CD14-positive monocyte (primary cell): ENCODE data around the gene SOX5. TPM values are rescaled to one million over a fixed set of nuclear protein-coding genes. Genes with fewer than 3 reads are reported as not detected.
"Not testable (repeated sequence)": the region's sequence is repeated elsewhere in the genome, so short reads cannot be mapped to it uniquely, and the experiment has no call there.

Experiments
- DNase-seq, 3 donors: peaks; one replicate each; pipeline ENCODE4 v3.0.0-alpha.2; 2011 to 2022
- H2AFZ ChIP-seq: 2 replicates; pipeline ENCODE4 v1.6.0; 2012; ENCODE audit warnings: mild to moderate bottlenecking, low read depth, low read length, inconsistent platforms; ENCODE audit not compliant: insufficient read depth, poor library complexity, severe bottlenecking
- H3K27ac ChIP-seq, 2 donors: 1 replicate in 1 of 2; 2 replicates in 1 of 2; pipeline ENCODE4 v1.5.1; 2012 to 2013; ENCODE audit warnings: low read length in 2 of 2, control low read depth in 1 of 2, inconsistent platforms in 1 of 2, low read depth in 1 of 2, mild to moderate bottlenecking in 1 of 2
- H3K27me3 ChIP-seq, 2 donors: one replicate each; pipeline versions ENCODE4 v1.6.0 to v1.6.1; 2011 to 2013; ENCODE audit warnings: low read length in 2 of 2; ENCODE audit not compliant: control insufficient read depth in 2 of 2, insufficient read depth in 2 of 2
- H3K36me3 ChIP-seq, 2 donors: replicated peaks in 1 of 2; 1 replicate in 1 of 2; 2 replicates in 1 of 2; pipeline versions ENCODE4 v1.5.1 to v1.6.1; 2012 to 2013; ENCODE audit warnings: low read length in 2 of 2, control low read depth in 1 of 2, inconsistent platforms in 1 of 2, mild to moderate bottlenecking in 1 of 2; ENCODE audit not compliant: insufficient read depth in 2 of 2, control insufficient read depth in 1 of 2
- H3K4me1 ChIP-seq, 2 donors: 1 replicate in 1 of 2; 2 replicates in 1 of 2; pipeline versions ENCODE4 v1.5.1 to v1.6.1; 2012 to 2013; ENCODE audit warnings: low read length in 2 of 2, control low read depth in 1 of 2, inconsistent platforms in 1 of 2, mild to moderate bottlenecking in 1 of 2, moderate library complexity in 1 of 2; ENCODE audit not compliant: insufficient read depth in 2 of 2, control insufficient read depth in 1 of 2
- H3K4me2 ChIP-seq: replicated peaks from 2 replicates; pipeline ENCODE3; 2012; ENCODE audit warnings: low read length, moderate library complexity, mild to moderate bottlenecking; ENCODE audit not compliant: poor library complexity, severe bottlenecking; ENCODE audit errors: extremely low read depth
- H3K4me3 ChIP-seq, 3 experiments: fragments of 200-600 bp in 1 of 3; sonication (generic) in 1 of 3; replicated peaks in 1 of 3; 1 replicate in 2 of 3; 2 replicates in 1 of 3; pipeline ENCODE4 v1.5.1; 2011 to 2013; ENCODE audit warnings: low read length in 3 of 3, mild to moderate bottlenecking in 3 of 3, control low read depth in 2 of 3, low read depth in 2 of 3, inconsistent platforms in 1 of 3, moderate library complexity in 1 of 3
- H3K79me2 ChIP-seq: 2 replicates; pipeline ENCODE4 v1.6.0; 2012; ENCODE audit warnings: mild to moderate bottlenecking, control low read depth, inconsistent platforms, low read length, moderate library complexity; ENCODE audit not compliant: insufficient read depth
- H3K9ac ChIP-seq: 2 replicates; pipeline ENCODE4 v1.6.0; 2017; ENCODE audit warnings: low read length, mild to moderate bottlenecking; ENCODE audit not compliant: insufficient read depth, poor library complexity, severe bottlenecking
- H3K9me3 ChIP-seq, 2 donors: replicated peaks in 1 of 2; 1 replicate in 1 of 2; 2 replicates in 1 of 2; pipeline versions ENCODE4 v1.5.1 to v1.6.1; 2012 to 2013; ENCODE audit warnings: low read length in 2 of 2, control low read depth in 1 of 2; ENCODE audit not compliant: control insufficient read depth in 1 of 2, insufficient read depth in 1 of 2
- H4K20me1 ChIP-seq: 2 replicates; pipeline ENCODE4 v1.6.0; 2012; ENCODE audit warnings: mild to moderate bottlenecking, low read length, control low read depth, moderate library complexity; ENCODE audit not compliant: insufficient read depth
- H3K27ac Mint-ChIP-seq, 7 donors: one replicate each; pipeline ENCODE4 v1.8.0; 2020; ENCODE audit warnings: mild to moderate bottlenecking in 7 of 7, mixed read lengths in 7 of 7, moderate library complexity in 6 of 7, inconsistent platforms in 2 of 7
- H3K27me3 Mint-ChIP-seq, 3 donors: one replicate each; pipeline ENCODE4 v1.8.0; 2021 to 2022; ENCODE audit warnings: low read depth in 3 of 3, mild to moderate bottlenecking in 3 of 3, mixed read lengths in 3 of 3, moderate library complexity in 3 of 3, inconsistent platforms in 1 of 3
- H3K36me3 Mint-ChIP-seq, 2 donors: one replicate each; pipeline ENCODE4 v1.8.0; 2020; ENCODE audit warnings: mixed read lengths in 2 of 2, inconsistent platforms in 1 of 2, mild to moderate bottlenecking in 1 of 2
- H3K4me1 Mint-ChIP-seq: one replicate; pipeline ENCODE4 v1.8.0; 2020; ENCODE audit warnings: mild to moderate bottlenecking, mixed read lengths
- H3K4me3 Mint-ChIP-seq, 2 donors: one replicate each; pipeline ENCODE4 v1.8.0; 2020; ENCODE audit warnings: mild to moderate bottlenecking in 2 of 2, mixed read lengths in 2 of 2, moderate library complexity in 1 of 2
- H3K9me3 Mint-ChIP-seq, 7 donors: one replicate each; pipeline ENCODE4 v1.8.0; 2020 to 2022; ENCODE audit warnings: mixed read lengths in 7 of 7, mild to moderate bottlenecking in 6 of 7, moderate library complexity in 6 of 7, inconsistent platforms in 2 of 7
- WGBS: methylation state at CpG from one replicate; pipeline ENCODE4 v1.1.5; 2013; ENCODE audit warnings: missing lambda C conversion rate; ENCODE audit not compliant: insufficient coverage; 5-methylcytosine and 5-hydroxymethylcytosine counted together
- intact Hi-C, 2 donors: fragments of 100-400 bp; cut with micrococcal nuclease; formaldehyde crosslinking; loops; one replicate each; pipeline versions ENCODE4 v1.15.0 to v1.15.1; 2023
- polyA plus RNA-seq, 3 donors: library from polyadenylated mRNA; depleted of rRNA in 1 of 3; unstranded in 2 of 3; stranded (reverse) in 1 of 3; fragments of 300-500 nt in 2 of 3; fragments of >200 nt in 1 of 3; fragmentation: Illumina TruSeq in 2 of 3; gene quantifications; 1 replicate in 2 of 3; 2 replicates in 1 of 3; pipeline ENCODE4 v1.2.3, GENCODE V29; 2012 to 2021
- TF ChIP-seq, protein P1 (sequence below): fragments of 200-600 bp; IDR thresholded peaks from one replicate; pipeline ENCODE4 v1.8.0; 2022; ENCODE audit warnings: antibody characterized with exemption, mild to moderate bottlenecking

Gene SOX5
- polyA plus RNA-seq, 3 donors: not detected

GRCh38 chr12:23880988-23881387, 68.5 kb downstream of the SOX5 start:
- Histone ChIP-seq H3K4me2 (no peak overlapping the region), H4K20me1 (no peaks in the 10 kb centered on the region), H3K9me3 (no peaks in the 10 kb centered on the region), H3K36me3 (no peaks in the 10 kb centered on the region), H3K4me3 (no peak overlapping the region), H3K9ac (no peak overlapping the region), H3K27me3 (no peaks in the 10 kb centered on the region), H3K27ac (no peak overlapping the region), H3K79me2 (no peaks in the 10 kb centered on the region), H2AFZ (no peak overlapping the region), H3K4me1 (no peaks in the 10 kb centered on the region)
- Mint-ChIP-seq H3K4me3 (no peak overlapping the region), H3K9me3 (peaks cover 0 to 5% (median 3%) of the 10 kb centered on the region in 7 donors), H3K4me1 (no peaks in the 10 kb centered on the region), H3K27ac (no peak overlapping the region), H3K27me3 (no peaks in the 10 kb centered on the region), H3K36me3 (no peaks in the 10 kb centered on the region)
- TF ChIP-seq, protein P1, sequence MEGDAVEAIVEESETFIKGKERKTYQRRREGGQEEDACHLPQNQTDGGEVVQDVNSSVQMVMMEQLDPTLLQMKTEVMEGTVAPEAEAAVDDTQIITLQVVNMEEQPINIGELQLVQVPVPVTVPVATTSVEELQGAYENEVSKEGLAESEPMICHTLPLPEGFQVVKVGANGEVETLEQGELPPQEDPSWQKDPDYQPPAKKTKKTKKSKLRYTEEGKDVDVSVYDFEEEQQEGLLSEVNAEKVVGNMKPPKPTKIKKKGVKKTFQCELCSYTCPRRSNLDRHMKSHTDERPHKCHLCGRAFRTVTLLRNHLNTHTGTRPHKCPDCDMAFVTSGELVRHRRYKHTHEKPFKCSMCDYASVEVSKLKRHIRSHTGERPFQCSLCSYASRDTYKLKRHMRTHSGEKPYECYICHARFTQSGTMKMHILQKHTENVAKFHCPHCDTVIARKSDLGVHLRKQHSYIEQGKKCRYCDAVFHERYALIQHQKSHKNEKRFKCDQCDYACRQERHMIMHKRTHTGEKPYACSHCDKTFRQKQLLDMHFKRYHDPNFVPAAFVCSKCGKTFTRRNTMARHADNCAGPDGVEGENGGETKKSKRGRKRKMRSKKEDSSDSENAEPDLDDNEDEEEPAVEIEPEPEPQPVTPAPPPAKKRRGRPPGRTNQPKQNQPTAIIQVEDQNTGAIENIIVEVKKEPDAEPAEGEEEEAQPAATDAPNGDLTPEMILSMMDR: no peak
- WGBS: 100% methylated on average over 3 of the region's 5 CpGs
- intact Hi-C loops: no loop called here
- no peak for DNase-seq

DNA sequence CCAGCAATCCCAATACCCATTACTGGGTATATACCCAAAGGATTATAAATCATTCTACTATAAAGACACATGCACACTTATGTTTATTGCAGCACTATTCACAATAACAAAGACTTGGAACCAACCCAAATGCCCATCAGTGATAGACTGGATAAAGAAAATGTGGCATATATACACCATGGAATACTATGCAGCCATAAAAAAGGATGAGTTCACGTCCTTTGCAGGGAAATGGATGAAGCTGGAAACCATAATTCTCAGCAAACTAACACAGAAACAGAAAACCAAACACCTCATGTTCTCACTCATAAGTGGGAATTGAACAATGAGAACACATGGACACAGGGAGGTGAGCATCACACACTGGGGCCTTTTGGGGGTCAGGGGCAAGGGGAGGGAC, 72.9 kb downstream of the SOX5 start:
- H3K27me3 ChIP-seq, H3K4me1 Mint-ChIP-seq, H3K27me3 Mint-ChIP-seq, intact Hi-C loops, H3K4me3 ChIP-seq, H3K9ac ChIP-seq, H3K4me3 Mint-ChIP-seq, H4K20me1 ChIP-seq, H3K79me2 ChIP-seq, DNase-seq, H3K4me2 ChIP-seq, H3K27ac Mint-ChIP-seq, H3K27ac ChIP-seq, H3K9me3 Mint-ChIP-seq, H3K36me3 Mint-ChIP-seq, H3K4me1 ChIP-seq, H3K36me3 ChIP-seq, H2AFZ ChIP-seq, H3K9me3 ChIP-seq: not testable (repeated sequence)
- WGBS: no CpG with 5 or more reads among the region's 1 CpG
